Activated naive CD4-positive, alpha-beta T cell treated with anti-CD3 and anti-CD28 coated beads, Interleukin-2, amount 50 U/mL, for 72 hours (primary cell): ENCODE measurements around the gene ZSCAN2. TPM values are rescaled to one million over a fixed set of nuclear protein-coding genes. Genes with fewer than 3 reads are reported as not detected.

Experiments
- ATAC-seq, 2 donors: fragments of 150-1000 bp; cut with Tn5 transposase; 2 replicates each; pipeline ENCODE4 v1.10.0; 2021; ENCODE audit warnings: mild to moderate bottlenecking in 2 of 2, moderate library complexity in 2 of 2
- DNase-seq, 2 donors: peaks; one replicate each; pipeline ENCODE4 v3.0.0; 2021 to 2022; ENCODE audit warnings: low spot score in 2 of 2
- H3K27ac Mint-ChIP-seq, 2 donors: one replicate each; pipeline ENCODE4 v1.8.0; 2022; ENCODE audit warnings: mild to moderate bottlenecking in 2 of 2, mixed read lengths in 2 of 2
- H3K36me3 Mint-ChIP-seq, 2 donors: one replicate each; pipeline ENCODE4 v1.8.0; 2022; ENCODE audit warnings: mixed read lengths in 2 of 2
- H3K9me3 Mint-ChIP-seq, 2 donors: one replicate each; pipeline ENCODE4 v1.8.0; 2022; ENCODE audit warnings: mixed read lengths in 2 of 2
- total RNA-seq, 2 donors: library from RNA; stranded (reverse); gene quantifications; one replicate each; pipeline ENCODE4 v1.2.3, GENCODE V29; 2022

The ZSCAN2 gene
- total RNA-seq, 2 donors from 2014 or later = 5.6 to 6.2 TPM

DNA sequence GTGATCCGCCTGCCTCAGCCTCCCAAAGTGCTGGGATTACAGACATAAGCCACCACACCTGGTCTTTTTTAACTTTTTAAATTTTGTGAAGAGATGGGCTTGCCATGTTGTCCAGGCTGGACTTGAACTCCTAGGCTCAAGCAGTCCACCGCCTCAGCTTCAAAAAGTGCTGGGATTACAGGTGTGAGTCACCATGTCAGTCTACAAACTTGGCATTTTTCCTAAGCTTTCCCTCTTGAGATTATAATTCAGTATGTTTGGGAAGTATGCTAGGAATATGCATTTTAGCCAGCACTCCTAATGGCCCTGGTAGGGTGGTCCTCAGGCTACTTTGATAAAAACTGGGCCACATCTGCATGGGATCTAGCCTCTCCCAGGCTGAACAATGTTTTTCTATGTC is 48.9 kb downstream of the ZSCAN2 start:
- DNase-seq (no peak), ATAC-seq (no peak)
- Mint-ChIP-seq H3K27ac (peak overlapping the region in 1 of 2 donors; percentile 14), H3K9me3 (no peaks in the 10 kb centered on the region), H3K36me3 (peaks cover 13 to 26% of the 10 kb centered on the region in 2 donors)

DNA sequence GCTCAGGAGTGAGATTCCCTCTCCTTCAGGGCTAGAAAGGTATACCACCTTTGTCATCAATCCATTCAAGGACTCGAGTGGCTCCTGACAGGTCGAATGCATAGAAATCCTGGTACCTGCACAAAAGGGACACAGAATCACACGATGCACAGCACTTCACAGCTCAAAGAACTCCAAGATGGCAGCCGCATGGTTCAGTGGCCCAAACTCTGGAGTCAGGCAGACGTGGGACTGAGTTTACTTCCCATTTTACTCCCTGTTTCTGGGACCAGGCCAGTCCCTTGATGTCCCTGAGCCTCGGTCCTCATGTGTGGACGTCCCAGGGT is 52.7 kb downstream of the ZSCAN2 start:
- no peak for DNase-seq
- no peak for ATAC-seq
- H3K36me3 Mint-ChIP-seq = peaks cover 10 to 21% of the 10 kb centered on the region in 2 donors
- H3K27ac Mint-ChIP-seq = peak overlapping the region; percentile 89 to 97
- no peaks in the 10 kb centered on the region for H3K9me3 Mint-ChIP-seq

- Mint-ChIP-seq H3K9me3 (no peaks in the 10 kb centered on the region), H3K36me3 (peaks cover 10 to 17% of the 10 kb centered on the region in 2 donors), H3K27ac (peak within 1 kb of the TSS; percentile 89 to 97)
- ATAC-seq (peak; percentile 86 to 87), DNase-seq (peak; percentile 97 to 98)
Observed at GRCh38 chr15:84653910-84654688, 53.3 kb downstream of the ZSCAN2 start, which contains the start of gene WDR73. TSS of gene WDR73 (minus strand) at chr15:84654283. CDS start at chr15:84654274, 9 bp downstream.

DNA sequence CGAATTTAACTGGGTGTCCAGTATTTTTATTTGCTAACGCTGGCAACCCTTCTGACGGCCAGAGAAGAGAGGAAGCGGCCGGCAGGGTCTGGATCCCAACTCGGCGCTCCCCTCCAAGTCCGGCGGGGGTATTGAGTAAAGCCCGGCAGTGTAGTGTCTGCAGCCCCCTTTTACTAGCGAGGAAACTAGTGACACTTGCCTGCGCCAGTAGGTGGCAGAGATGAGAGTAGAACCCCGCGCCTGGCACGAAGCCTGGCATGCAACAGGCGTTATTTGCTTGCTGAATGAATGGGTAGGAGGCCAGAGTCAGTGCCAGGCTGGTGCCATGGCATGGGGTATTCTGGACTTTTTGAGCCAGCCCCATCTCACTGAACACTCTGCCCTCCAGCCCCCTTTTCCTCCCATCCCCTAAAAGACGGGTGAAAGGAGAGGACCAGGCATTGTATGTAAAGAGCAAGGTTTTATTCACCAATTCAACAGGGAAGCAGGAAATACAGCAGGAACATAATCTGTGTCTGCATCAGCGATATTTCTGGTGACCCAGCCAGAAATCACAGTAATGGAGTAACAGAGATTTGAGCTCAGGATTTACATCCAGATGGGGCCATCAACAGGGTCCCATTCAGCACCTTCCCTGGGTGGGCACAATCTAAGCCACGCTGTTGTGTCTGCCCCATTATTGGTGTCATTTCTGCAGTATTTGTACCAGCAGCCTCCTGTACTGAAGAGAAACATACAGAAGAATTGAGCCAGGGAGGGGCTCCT is 54.1 kb downstream of the ZSCAN2 start:
- ATAC-seq = peak; percentile 38 to 55
- no peaks in the 10 kb centered on the region for H3K9me3 Mint-ChIP-seq

DNA sequence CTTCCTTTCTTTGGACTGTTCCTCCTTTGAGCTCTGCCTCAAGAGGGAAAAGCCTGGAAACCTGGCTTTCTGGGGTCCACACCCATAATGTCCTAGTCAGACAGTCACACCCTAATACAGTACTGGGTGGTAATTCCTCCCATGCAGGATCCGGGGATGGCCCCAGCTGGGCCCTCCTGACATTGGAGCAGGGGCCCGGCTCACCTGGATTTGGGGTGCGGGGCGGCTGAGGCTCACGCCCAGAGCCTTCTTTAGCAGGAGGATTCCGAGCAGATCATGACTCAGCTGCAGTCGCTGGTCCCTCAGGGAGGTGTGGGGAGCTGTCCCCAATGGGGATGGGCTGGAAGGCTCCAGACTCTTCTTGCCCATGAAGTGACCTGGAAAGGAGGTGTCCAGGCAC is 56.2 kb downstream of the ZSCAN2 start:
- peaks cover 6% of the 10 kb centered on the region in 2 donors for H3K36me3 Mint-ChIP-seq
- ATAC-seq (no peak), DNase-seq (no peak)
- no peak overlapping the region for H3K27ac Mint-ChIP-seq
- H3K9me3 Mint-ChIP-seq = no peaks in the 10 kb centered on the region

More for the DNA sequence above, 54.1 kb downstream of the ZSCAN2 start:
- Mint-ChIP-seq H3K36me3 (peaks cover 10 to 14% of the 10 kb centered on the region in 2 donors), H3K27ac (peak overlapping the region in 1 of 2 donors; percentile 89)
- peak; percentile 72 to 77 for DNase-seq

GRCh38 chr15:84657748-84658079 is 56.9 kb downstream of the ZSCAN2 start:
- no peak for ATAC-seq
- H3K27ac Mint-ChIP-seq = peak overlapping the region in 1 of 2 donors; percentile 15

GRCh38 chr15:84658080-84658787 is 57.4 kb downstream of the ZSCAN2 start, which contains the start of gene NMB:
TSS of gene NMB (minus strand) at chr15:84658199. CDS start at chr15:84658152, 47 bp downstream.
- DNase-seq = peak; percentile 74 to 87
- ATAC-seq = peak; percentile 72 to 83
- H3K27ac Mint-ChIP-seq = peak within 1 kb of the TSS; percentile 72 to 92
- no peaks in the 10 kb centered on the region for H3K36me3 Mint-ChIP-seq
- no peaks in the 10 kb centered on the region for H3K9me3 Mint-ChIP-seq

More at GRCh38 chr15:84657748-84658079, 56.9 kb downstream of the ZSCAN2 start:
- no peaks in the 10 kb centered on the region for H3K36me3 Mint-ChIP-seq
- no peaks in the 10 kb centered on the region for H3K9me3 Mint-ChIP-seq
- DNase-seq = no peak

DNA sequence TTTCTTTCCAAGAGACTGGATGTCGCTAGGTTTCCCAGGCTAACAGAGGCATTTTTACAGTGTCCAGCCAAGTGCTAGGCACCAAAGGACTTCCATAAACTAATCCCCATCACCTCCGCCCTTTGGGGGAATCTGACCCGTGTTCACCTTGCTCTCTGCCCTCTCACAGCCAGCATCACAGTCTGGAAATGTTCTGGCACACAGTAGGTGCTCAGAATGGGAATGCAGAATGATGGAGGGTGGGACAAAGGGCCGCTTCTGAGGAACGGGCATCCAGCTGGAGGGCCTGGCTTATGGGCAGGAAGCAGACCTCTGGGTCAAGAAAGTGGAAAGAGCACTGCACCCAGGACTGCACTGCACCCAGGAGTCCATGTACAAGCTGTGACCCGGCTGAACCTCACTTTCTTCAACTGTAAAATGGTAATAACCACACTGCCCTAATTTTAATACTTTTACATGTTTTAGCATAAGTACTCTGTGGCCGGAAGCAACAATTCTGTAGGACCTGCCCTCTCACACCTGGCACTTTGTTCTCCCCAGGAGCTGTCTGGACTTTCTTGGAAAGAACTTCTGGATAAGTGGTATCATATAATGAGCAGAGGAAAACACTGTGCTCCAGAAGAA is 58.1 kb downstream of the ZSCAN2 start:
- H3K27ac Mint-ChIP-seq = peak overlapping the region; percentile 72 to 92
- no peaks in the 10 kb centered on the region for H3K36me3 Mint-ChIP-seq
- DNase-seq (no peak), ATAC-seq (no peak)
- H3K9me3 Mint-ChIP-seq = no peaks in the 10 kb centered on the region

DNA sequence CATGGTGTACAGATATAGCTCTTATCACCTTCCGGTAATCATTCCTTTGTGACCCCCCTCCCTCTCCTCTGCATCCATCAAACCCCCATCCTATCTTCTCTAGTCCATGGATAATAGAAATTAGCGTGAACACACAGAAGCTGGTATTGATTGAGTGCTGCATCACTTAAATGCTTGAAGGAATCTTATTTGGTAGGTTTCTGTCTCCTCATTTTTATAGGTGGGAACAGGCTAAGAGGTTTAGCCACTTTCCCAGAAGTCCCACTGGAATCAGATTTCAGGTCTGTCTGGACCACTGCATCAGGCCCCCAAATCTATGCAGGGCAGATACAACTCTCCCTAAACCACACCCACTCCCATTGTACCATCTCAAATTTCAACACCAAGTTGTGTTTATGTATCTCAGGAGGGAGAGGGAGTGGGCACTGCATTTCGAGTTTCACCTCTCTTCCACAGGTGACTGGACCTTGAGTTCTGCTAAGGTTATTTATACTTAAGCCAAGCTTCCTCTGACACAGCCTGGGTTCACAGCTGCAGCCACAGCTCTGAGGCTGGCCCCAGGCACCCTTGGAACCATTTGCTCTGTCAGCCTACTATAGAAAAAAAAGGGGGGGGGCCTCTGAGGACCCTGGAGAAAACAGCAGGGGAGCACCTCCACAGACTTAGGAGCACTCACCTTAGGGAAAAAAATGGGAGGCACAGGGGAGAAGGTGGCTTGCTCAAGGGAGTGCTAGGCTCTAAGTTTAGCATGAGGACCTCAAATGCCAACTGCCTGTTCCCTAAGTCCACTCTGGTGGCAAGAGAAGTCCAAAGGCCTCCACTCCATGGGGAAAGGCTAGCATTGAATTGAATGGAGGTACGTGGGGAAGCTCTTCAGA is 59.3 kb downstream of the ZSCAN2 start:
- Mint-ChIP-seq H3K36me3 (no peaks in the 10 kb centered on the region), H3K9me3 (no peaks in the 10 kb centered on the region), H3K27ac (no peak overlapping the region)
- ATAC-seq (no peak), DNase-seq (no peak)

GRCh38 chr15:84661001-84661400 is 60.2 kb downstream of the ZSCAN2 start:
- no peak for ATAC-seq
- Mint-ChIP-seq H3K36me3 (no peaks in the 10 kb centered on the region), H3K27ac (no peak overlapping the region), H3K9me3 (no peaks in the 10 kb centered on the region)
- DNase-seq = no peak

GRCh38 chr15:84666373-84666772 is 65.6 kb downstream of the ZSCAN2 start:
- Mint-ChIP-seq H3K36me3 (peaks cover 10 to 20% of the 10 kb centered on the region in 2 donors), H3K9me3 (no peaks in the 10 kb centered on the region), H3K27ac (peak overlapping the region; percentile 8 to 9)
- ATAC-seq (no peak), DNase-seq (no peak)

GRCh38 chr15:84668221-84668982 is 67.6 kb downstream of the ZSCAN2 start:
- Mint-ChIP-seq H3K9me3 (no peaks in the 10 kb centered on the region), H3K27ac (peak overlapping the region in 1 of 2 donors; percentile 82), H3K36me3 (peaks cover 10 to 20% of the 10 kb centered on the region in 2 donors)
- no peak for DNase-seq
- ATAC-seq = no peak

- H3K27ac Mint-ChIP-seq = peak overlapping the region; percentile 31 to 82
- ATAC-seq = peak in 1 of 2 donors; percentile 27
- H3K9me3 Mint-ChIP-seq = no peaks in the 10 kb centered on the region
- DNase-seq = peak in 1 of 2 donors; percentile 43
- peaks cover 10 to 20% of the 10 kb centered on the region in 2 donors for H3K36me3 Mint-ChIP-seq
Observed at GRCh38 chr15:84669726-84670125, 68.9 kb downstream of the ZSCAN2 start.

DNA sequence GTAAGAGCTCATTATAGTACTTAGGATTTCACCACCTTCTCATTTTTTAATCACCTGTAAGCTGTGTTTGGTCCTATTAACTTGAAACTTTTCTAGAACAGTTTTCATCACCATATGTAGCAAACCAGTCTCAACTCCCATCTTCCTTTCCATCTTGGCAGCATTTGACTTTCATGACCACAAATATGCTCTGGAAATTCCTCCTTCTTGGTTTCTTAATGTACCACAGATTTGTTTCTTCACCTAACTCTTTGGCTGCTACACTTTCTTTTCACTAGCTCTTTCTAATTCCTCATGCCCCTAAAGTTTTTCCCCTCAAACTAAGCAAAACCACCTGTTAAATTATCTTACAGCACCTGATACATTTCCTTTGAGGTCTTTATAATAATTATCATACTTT is 70.4 kb downstream of the ZSCAN2 start:
- no peak for ATAC-seq
- no peak for DNase-seq
- H3K9me3 Mint-ChIP-seq = no peaks in the 10 kb centered on the region
- peaks cover 10 to 20% of the 10 kb centered on the region in 2 donors for H3K36me3 Mint-ChIP-seq
- peak overlapping the region; percentile 24 to 90 for H3K27ac Mint-ChIP-seq
